Breast epithelium (tissue), 4 donors: ENCODE results near the gene PDCD1LG2. TPM values are rescaled to one million over a fixed set of nuclear protein-coding genes. Genes with fewer than 3 reads are reported as not detected.
A peak's percentile ranks its signal among the peaks of the same experiment; 100 is the strongest.

ENCODE experiments used
- DNase-seq, 2 donors: peaks; one replicate each; pipeline ENCODE4 v3.0.0-alpha.2; 2019; ENCODE audit warnings: low spot score in 2 of 2
- H3K27ac ChIP-seq, 2 donors: fragments of 200-600 bp; sonication (generic) in 1 of 2; one replicate each; pipeline ENCODE4 v1.5.1; 2016 to 2019; ENCODE audit warnings: mild to moderate bottlenecking in 1 of 2
- H3K27me3 ChIP-seq, 2 donors: fragments of 200-600 bp; sonication (generic) in 1 of 2; one replicate each; pipeline versions ENCODE4 v1.5.1 to v1.6.0; 2017 to 2019; ENCODE audit warnings: control low read depth in 1 of 2, mild to moderate bottlenecking in 1 of 2
- H3K36me3 ChIP-seq: fragments of 200-600 bp; one replicate; pipeline ENCODE4 v1.5.1; 2019
- H3K4me1 ChIP-seq, 2 donors: fragments of 200-600 bp; sonication (generic); one replicate each; pipeline ENCODE4 v1.5.1; 2016 to 2019; ENCODE audit warnings: control low read depth in 1 of 2
- H3K4me3 ChIP-seq, 3 donors: fragments of 200-600 bp; sonication (generic); 1 replicate in 2 of 3; 2 replicates in 1 of 3; pipeline ENCODE4 v1.5.1; 2016 to 2019; ENCODE audit warnings: mild to moderate bottlenecking in 3 of 3, moderate library complexity in 2 of 3
- H3K9me3 ChIP-seq, 2 donors: fragments of 200-600 bp; sonication (generic) in 1 of 2; one replicate each; pipeline ENCODE4 v1.5.1; 2016 to 2019; ENCODE audit warnings: control low read depth in 1 of 2
- CTCF ChIP-seq, 3 donors: fragments of 450-650 bp; IDR thresholded peaks; one replicate each; pipeline ENCODE4 v1.5.1; 2016 to 2017; ENCODE audit warnings: antibody characterized with exemption in 3 of 3, mild to moderate bottlenecking in 3 of 3, moderate library complexity in 3 of 3
- POLR2A ChIP-seq: fragments of 450-650 bp; IDR thresholded peaks from one replicate; pipeline ENCODE4 v1.6.1; 2016; ENCODE audit warnings: antibody characterized with exemption, mild to moderate bottlenecking, moderate library complexity
- POLR2AphosphoS5 ChIP-seq, 3 donors: sonication (generic); formaldehyde crosslinking; IDR thresholded peaks; one replicate each; pipeline ENCODE4 v1.6.1; 2017; ENCODE audit warnings: antibody characterized with exemption in 3 of 3
- intact Hi-C: fragments of 100-400 bp; cut with DNase I; formaldehyde crosslinking; loops from one replicate; pipeline ENCODE4 v1.15.1; 2023; ENCODE audit warnings: low total_unique reads
- total RNA-seq, 3 donors: library from RNA; depleted of rRNA; stranded (reverse); fragments of >200 nt; gene quantifications; one replicate each; pipeline ENCODE4 v1.1.0, GENCODE V29; 2016

PDCD1LG2 gene
- total RNA-seq, 3 donors from 2014 or later: 1.6 to 8.0 (median 3.3) TPM

- no peak for DNase-seq
- intact Hi-C loops: no loop called here
- Histone ChIP-seq H3K27ac (peak overlapping the region; percentile 33 to 85), H3K27me3 (no peaks in the 10 kb centered on the region), H3K4me1 (no peaks in the 10 kb centered on the region), H3K9me3 (no peaks in the 10 kb centered on the region), H3K4me3 (peak overlapping the region; percentile 28 to 61 (median 40)), H3K36me3 (no peaks in the 10 kb centered on the region)
- no peak for TF ChIP-seq POLR2AphosphoS5 (IDR thresholded peaks at IDR 0.05)
- no peak for TF ChIP-seq POLR2A
Measured at GRCh38 chr9:5510989-5511388, 658 bp downstream of the PDCD1LG2 start.

DNA sequence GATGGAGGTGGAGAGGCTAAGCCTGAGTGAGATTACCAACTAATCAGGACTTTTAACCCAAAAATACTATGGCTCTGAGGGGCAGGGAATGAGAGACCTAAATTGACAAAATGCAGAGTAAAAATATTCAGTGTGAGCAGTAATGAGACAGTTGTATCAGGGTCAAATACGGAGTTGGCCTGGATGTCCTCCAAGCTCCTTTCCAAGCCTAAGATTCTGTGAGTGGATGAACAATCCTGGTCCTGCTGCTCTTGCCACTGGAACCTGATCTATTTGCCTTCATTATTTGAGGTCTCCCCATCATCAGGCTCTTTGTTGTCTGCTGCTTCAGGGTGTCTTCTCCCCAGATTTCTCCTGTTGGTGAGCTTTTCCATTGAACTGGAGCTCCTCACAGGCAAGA lies 1.1 kb downstream of the PDCD1LG2 start:
- Histone ChIP-seq H3K27me3 (no peaks in the 10 kb centered on the region), H3K27ac (peak overlapping the region in 1 of 2 donors; percentile 85), H3K36me3 (no peaks in the 10 kb centered on the region), H3K4me3 (peak overlapping the region; percentile 28 to 61 (median 40)), H3K9me3 (no peaks in the 10 kb centered on the region), H3K4me1 (no peaks in the 10 kb centered on the region)
- TF ChIP-seq POLR2A (no peak), CTCF (IDR thresholded peaks at IDR 0.05) (no peak), POLR2AphosphoS5 (IDR thresholded peaks at IDR 0.05) (no peak)
- intact Hi-C loops: no loop called here
- DNase-seq: no peak

DNA sequence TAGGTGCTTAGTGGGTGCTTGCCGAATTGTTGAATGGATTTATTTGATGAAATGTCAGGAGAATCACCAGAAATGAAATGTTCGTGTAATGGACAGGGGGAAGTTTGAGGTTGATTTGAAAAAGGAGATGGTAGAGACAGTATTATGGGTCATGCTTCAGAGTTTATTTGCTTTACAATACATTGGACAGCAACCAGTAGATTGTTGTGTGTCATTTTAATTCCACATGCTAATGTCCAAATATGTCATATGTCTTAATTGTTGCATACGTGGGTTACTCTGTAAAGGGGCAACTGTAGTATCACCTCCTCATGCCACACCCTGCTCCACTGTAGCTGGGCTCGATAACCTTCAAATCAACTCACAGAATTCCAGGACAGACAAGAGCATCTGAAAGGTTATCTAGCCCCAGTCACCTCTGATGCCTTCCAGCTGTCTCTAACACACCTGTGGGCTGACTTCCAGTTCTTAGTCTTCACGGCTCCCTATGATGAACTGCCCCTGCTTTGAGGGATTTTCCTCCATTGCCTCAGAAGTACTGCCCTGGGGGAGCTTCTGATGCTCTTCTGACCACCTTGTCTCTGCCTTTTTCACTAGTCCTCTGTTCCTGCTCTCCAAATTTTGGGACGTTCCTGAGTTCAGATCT lies 1.7 kb downstream of the PDCD1LG2 start:
- intact Hi-C loops: no loop called here
- no peaks in the 10 kb centered on the region for H3K36me3 ChIP-seq
- DNase-seq: no peak
- H3K27me3 ChIP-seq: no peaks in the 10 kb centered on the region
- peak overlapping the region; percentile 28 to 61 (median 40) for H3K4me3 ChIP-seq
- no peak for TF ChIP-seq CTCF (IDR thresholded peaks at IDR 0.05)
- H3K4me1 ChIP-seq: no peaks in the 10 kb centered on the region
- no peaks in the 10 kb centered on the region for H3K9me3 ChIP-seq
- H3K27ac ChIP-seq: no peak overlapping the region

- no peaks in the 10 kb centered on the region for H3K36me3 ChIP-seq
- H3K27me3 ChIP-seq: no peaks in the 10 kb centered on the region
- no peak overlapping the region for H3K27ac ChIP-seq
- no peak overlapping the region for H3K4me3 ChIP-seq
- no peaks in the 10 kb centered on the region for H3K4me1 ChIP-seq
- H3K9me3 ChIP-seq: no peaks in the 10 kb centered on the region
- no peak for DNase-seq
- intact Hi-C loops: no loop called here
- no peak for TF ChIP-seq POLR2A
- no peak for TF ChIP-seq CTCF (IDR thresholded peaks at IDR 0.05)
- TF ChIP-seq POLR2AphosphoS5 (IDR thresholded peaks at IDR 0.05): no peak
Measured at GRCh38 chr9:5512658-5513452, 2.5 kb downstream of the PDCD1LG2 start.

DNA sequence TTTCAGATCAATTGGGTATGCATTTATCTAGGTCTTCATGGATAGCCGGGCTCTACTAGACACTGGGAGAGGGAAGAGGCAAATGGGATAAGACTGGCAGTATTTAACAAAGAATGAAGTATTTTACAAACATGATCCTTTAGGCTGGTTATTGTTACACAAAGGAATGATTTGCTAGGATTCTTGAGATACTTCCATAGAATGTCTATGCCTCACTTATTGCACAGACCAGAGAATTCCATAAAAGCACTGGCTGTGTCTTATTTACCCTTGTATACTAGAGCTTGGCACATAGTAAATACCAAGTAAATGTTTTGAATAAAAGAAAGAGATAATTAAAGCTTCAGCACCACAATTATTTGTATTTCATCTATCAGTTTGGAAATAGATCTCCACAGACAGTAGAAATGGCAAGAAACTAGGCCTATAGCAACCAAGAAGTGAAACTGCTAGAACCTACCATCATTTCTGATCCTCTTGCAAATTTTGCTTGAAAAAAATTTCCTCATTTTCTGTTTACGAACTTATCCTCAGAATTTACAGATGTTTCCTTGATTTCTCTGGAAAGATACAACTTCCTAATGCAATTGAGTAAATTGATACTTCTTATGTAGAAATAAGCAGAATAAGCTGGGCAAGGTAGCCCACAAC lies 3.8 kb downstream of the PDCD1LG2 start:
- no peak overlapping the region for H3K4me3 ChIP-seq
- no peaks in the 10 kb centered on the region for H3K9me3 ChIP-seq
- no peaks in the 10 kb centered on the region for H3K36me3 ChIP-seq
- DNase-seq: no peak
- TF ChIP-seq POLR2AphosphoS5 (IDR thresholded peaks at IDR 0.05): no peak
- no peak for TF ChIP-seq POLR2A
- no peak for TF ChIP-seq CTCF (IDR thresholded peaks at IDR 0.05)
- no peaks in the 10 kb centered on the region for H3K27me3 ChIP-seq
- no peak overlapping the region for H3K27ac ChIP-seq
- no peaks in the 10 kb centered on the region for H3K4me1 ChIP-seq
- intact Hi-C loops: no loop called here
